Diencephalon (tissue), 1 donor: ENCODE data around the gene EEF1AKMT4. TPM values are rescaled to one million over a fixed set of nuclear protein-coding genes. Genes with fewer than 3 reads are reported as not detected.
A peak's percentile ranks its signal among the peaks of the same experiment; 100 is the strongest.

Source experiments
- small RNA-seq: library from RNA; depleted of rRNA; stranded (forward); fragments of <200 nt; gene quantifications from one replicate; pipeline ENCODE3, GENCODE V24; 2014
- total RNA-seq: library from RNA; depleted of rRNA; stranded (reverse); fragments of >200 nt; gene quantifications from one replicate; pipeline ENCODE4 v1.2.3, GENCODE V29; 2014

EEF1AKMT4 gene
- total RNA-seq, result 0.92 TPM

DNA sequence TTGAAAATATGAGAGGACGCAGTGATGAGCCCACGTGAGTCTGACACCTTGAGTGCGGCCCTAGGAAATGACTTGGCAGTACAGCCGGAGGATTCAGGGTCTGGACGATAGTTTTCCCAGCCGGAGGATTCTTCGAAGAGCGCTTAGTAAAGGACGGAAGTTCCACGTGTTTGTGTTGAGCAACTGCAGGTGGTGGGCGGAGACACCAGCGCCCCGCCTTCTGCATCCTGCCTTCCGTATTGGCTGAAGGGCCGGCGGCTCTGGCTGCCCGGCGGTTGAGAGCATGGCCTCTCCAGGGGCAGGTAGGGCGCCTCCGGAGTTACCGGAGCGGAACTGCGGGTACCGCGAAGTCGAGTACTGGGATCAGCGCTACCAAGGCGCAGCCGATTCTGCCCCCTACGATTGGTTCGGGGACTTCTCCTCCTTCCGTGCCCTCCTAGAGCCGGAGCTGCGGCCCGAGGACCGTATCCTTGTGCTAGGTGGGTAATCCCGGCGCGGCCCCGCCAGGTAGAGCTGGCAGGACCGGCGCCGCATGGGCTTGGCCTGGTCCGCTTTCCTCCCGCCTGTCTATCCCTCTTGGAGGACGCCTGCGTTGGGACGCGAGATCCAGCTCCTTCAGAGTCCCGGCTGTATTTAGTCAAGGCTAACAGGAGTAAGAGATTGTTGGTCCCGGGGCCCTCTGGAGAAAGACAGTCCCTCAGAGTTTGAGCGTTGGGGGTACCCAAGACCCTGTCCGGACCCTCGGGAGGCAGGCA lies at the start of gene EEF1AKMT4:
Gene EEF1AKMT4, plus strand, starts transcription at position 261 of the 755 bp plus-strand sequence. Its CDS starts 23 bp downstream, at position 284.

DNA sequence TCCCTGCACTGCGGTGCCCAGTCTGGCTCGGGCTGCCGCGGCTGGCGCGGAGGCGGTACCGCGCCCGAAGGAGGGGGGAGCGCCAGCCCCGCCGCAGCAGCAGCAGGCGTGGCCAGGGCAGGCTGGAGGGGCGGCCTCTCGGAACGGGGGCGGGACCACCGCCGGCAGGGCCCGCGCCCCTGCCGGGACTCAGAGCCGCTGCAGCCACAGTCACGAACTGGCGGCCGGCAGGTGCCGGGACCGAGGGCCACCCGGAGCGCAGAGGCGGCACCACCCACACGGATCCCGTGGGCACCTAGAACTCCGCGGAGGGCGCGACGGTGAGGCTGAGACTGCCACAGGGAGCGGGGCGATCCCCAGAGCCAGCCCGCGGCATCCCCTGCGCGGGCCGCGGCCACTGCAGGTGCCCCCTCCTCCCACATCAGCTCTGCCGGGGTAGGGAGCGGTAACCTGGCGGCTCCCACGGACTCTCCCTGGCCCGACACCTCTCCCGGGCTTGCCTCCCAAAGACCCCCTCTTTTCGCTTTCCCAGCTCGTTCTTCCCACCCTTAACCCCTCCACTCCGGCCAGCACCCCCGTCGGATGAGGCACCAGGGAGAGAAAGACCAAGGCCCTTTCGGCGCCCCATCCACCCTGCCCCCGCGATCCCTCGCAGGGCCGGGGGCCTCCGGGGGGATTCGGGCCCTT lies 19.9 kb upstream of the EEF1AKMT4 start, which contains the start of gene VWA5B2:
Gene VWA5B2, plus strand, starts transcription at position 192 of the 687 bp plus-strand sequence. CDS start 944 bp downstream, outside the sequence.

DNA sequence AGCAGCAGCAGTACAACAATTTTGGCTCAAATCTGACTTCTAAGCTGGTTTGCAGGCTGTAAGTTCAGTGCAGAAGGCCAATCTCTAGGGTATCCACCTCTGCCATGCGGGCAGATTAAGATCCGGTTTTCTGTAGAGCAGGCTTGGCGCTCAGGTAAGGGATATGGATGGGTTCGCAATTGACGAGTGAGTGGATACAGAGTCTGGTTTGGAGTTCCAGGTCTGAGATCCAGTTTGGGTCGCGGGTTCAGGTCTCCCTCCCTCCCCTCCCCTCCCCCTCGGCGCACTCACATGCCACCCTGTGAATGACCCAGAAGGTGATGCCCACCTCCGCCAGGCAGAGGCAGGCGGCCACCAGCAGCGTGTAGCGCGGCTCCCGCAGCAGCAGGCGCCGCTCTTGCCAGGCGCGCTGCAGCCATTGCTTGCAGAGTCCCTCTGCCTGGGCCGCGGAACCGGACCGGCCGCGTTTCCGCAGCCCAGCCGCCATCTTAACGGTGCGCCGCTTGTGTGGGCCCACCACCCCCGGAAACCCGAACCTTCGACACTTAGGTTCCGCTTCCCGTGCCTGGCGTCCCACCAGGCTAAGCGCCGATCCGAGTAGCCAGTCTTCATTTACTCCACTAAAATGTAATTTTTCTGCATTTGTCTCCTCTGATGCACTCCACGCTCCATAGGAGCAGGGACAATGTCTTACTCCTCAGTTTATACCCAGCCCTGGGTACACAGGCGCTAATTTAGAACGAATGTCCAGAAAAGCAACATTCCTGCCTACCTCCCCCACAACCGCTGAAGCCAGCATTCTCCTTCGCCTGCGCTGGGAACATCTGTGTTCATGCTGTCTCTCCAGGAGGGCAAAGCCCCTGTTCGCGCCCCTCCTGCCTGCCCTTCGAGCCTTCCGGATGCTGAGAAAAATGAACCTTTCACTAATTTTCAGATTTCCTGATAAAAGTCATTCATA lies 739 bp upstream of the EEF1AKMT4 start, which contains the start of gene ALG3:
Gene ALG3, minus strand, starts transcription at position 509 of the 958 bp plus-strand sequence. Its CDS starts 22 bp downstream, at position 487.

DNA sequence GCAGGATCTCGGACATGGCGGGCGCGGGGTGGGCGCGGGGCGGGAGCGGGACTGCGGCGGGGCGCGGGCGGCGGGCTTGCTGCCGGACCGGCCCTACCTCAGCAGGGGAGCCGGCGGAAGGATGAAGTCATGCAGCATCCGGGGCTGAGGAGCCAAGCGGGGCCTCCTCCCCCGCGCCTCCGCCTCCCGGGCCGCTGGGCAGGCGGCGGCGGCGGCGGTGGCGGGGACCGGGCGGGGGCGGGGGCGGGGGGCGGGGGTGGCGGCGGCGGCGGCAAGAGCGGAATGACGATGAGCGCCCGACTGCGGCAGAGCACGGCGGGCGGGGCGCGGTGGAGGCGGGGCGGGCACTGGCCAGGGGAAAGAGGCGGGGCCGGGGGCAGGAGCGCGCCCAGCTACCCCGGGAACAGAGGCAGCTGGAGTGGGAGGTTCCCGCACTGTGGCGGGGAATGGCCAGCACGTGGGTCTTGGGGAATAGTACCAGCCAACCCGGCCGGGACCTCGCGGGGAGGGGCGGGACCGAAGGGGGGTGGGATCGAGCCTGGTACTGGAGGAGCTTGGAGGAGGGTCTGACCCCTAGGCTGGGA lies 11.9 kb downstream of the EEF1AKMT4 start, which contains the start of gene CAMK2N2:
Gene CAMK2N2, minus strand, starts transcription at position 284 of the 584 bp plus-strand sequence. Its CDS starts 268 bp downstream, at position 16.

DNA sequence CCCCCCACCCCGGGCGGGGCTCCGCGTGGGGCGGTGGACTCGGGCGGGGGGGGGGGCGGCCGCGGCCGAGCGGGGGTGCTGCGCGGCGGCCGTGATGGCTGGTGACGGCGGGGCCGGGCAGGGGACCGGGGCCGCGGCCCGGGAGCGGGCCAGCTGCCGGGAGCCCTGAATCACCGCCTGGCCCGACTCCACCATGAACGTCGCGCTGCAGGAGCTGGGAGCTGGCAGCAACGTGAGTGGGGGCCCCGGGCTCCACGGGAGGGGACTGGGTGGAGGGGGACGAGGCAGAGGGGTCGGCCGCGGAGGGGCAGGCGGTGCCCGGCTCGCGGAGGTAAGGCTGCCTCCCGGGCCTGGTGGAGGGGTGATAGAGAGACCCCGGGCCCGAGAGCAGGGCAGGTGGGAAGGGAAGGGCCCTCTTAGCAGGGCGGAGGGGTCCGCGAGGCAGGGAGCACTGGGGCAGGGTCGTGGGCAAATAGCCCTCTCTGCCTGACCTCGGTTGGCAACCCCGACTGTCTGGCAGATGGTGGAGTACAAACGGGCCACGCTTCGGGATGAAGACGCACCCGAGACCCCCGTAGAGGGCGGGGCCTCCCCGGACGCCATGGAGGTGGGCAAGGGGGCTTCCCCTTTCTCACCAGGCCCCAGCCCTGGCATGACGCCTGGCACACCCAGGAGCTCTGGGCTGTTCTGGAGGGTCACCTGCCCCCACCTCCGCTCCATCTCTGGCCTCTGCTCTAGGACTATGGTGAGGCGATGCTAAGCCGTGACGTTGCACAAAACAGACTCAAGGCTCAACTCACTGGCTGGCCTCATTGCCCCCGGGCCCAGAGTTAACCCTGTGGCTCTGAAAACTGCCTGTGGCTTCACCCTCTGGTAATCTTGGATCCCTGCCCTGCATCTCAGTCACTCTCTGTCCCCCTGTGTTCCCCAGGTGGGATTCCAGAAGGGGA lies 26.8 kb downstream of the EEF1AKMT4 start, which contains the start of gene ECE2:
Gene ECE2, plus strand, starts transcription at position 62 of the 950 bp plus-strand sequence. Its CDS starts 132 bp downstream, at position 194.

DNA sequence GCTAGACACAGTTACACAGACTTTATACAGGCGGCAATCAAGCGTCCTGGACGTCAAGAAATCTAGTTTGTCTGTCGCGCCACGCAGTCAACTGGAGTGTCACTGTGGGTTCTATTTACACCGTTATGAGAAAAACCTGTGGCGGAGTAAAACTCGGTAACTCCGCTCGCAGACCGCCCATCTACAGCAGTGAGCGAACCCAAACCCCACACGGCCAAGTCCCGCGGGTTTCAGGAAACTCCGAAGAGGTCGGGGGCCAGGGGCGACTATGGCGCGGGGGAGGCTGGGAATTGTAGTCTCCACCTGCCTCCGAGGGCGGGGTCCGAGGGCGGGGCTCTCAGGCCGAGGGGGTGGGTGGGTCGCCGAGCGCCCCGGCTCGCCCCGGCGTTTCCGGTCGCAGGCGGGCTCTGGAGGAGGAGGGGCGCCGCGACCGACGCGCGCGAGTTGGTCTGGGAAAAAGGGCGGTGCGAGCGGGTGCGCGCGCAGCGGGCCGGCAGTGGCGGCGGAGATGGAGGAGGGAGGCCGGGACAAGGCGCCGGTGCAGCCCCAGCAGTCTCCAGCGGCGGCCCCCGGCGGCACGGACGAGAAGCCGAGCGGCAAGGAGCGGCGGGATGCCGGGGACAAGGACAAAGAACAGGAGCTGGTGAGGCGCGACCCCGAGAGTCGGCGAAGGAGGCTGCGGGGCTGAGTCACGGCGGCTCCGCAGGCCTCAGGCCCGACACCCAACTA lies 49.5 kb downstream of the EEF1AKMT4 start, which contains the start of gene PSMD2:
Gene PSMD2, plus strand, starts transcription at position 483 of the 729 bp plus-strand sequence. Its CDS starts 26 bp downstream, at position 509.

Small RNA genes within 50 kb of the gene (small RNA-seq; reads per million reads assigned to genes)
- gene MIR1224, result 0.74 reads per million, percentile 70 among the genes with 10 or more reads in this experiment

Other genes with a start within 250 kb of the EEF1AKMT4 start
- gene ABCC5, start 231.8 kb upstream of the EEF1AKMT4 start, total RNA-seq, result 50.3 TPM
- not detected for gene HTR3D, start 217.9 kb upstream of the EEF1AKMT4 start, total RNA-seq
- not detected for gene HTR3C, start 196.6 kb upstream of the EEF1AKMT4 start, total RNA-seq
- not detected for gene HTR3E, start 152.6 kb upstream of the EEF1AKMT4 start, total RNA-seq
- 40.1 TPM for gene EIF2B5, start 114.3 kb upstream of the EEF1AKMT4 start, total RNA-seq
- gene DVL3, start 94.3 kb upstream of the EEF1AKMT4 start, total RNA-seq, result 39.4 TPM
- 388 TPM for gene AP2M1, start 74.8 kb upstream of the EEF1AKMT4 start, total RNA-seq
- 72.2 TPM for gene ABCF3, start 63.5 kb upstream of the EEF1AKMT4 start, total RNA-seq
- 3.9 TPM for gene VWA5B2, start 20.1 kb upstream of the EEF1AKMT4 start, total RNA-seq
- gene ALG3, start 710 bp upstream of the EEF1AKMT4 start, total RNA-seq, result 15.2 TPM
- gene CAMK2N2, start 11.9 kb downstream of the EEF1AKMT4 start, total RNA-seq, result 15.0 TPM
- gene ECE2, start 26.4 kb downstream of the EEF1AKMT4 start, total RNA-seq, result 18.7 TPM
- 291 TPM for gene PSMD2, start 49.6 kb downstream of the EEF1AKMT4 start, total RNA-seq
- gene EIF4G1, start 64.9 kb downstream of the EEF1AKMT4 start, total RNA-seq, result 119 TPM
- 62.5 TPM for gene FAM131A, start 87.9 kb downstream of the EEF1AKMT4 start, total RNA-seq
- gene CLCN2, start 111.9 kb downstream of the EEF1AKMT4 start, total RNA-seq, result 12.2 TPM
- 35.3 TPM for gene POLR2H, start 112.0 kb downstream of the EEF1AKMT4 start, total RNA-seq
- gene THPO, start 128.5 kb downstream of the EEF1AKMT4 start, total RNA-seq, result not detected
- 6.0 TPM for gene CHRD, start 130.4 kb downstream of the EEF1AKMT4 start, total RNA-seq